K562 (cell line): Measurements from ENCODE around the gene NF1. TPM values are rescaled to one million over a fixed set of nuclear protein-coding genes. Genes with fewer than 3 reads are reported as not detected.

ENCODE experiments used
- ATAC-seq: fragments of 200-7000 bp; cut with Tn5 transposase; 3 replicates; pipeline ENCODE4 v1.9.1; 2020; ENCODE audit warnings: moderate library complexity
- BruUV-seq: library from RNA; stranded (reverse); fragments of 400-500 nt; replicated peaks from 2 replicates; lab custom pipeline; 2021; lab: Mats Ljungman, UMichigan
- CTCF ChIA-PET: fragments of 300-600 bp; formaldehyde crosslinking; extraction: SDS; loops from one replicate; lab custom pipeline; 2021; ENCODE audit warnings: low intra/inter-chr PET ratio; lab: Yijun Ruan, JAX
- POLR2A ChIA-PET: fragments of 300-600, 350-650 bp; sonication (Branson Sonifier 250); formaldehyde crosslinking; extraction: SDS; loops from one replicate; lab custom pipeline; 2021; ENCODE audit warnings: antibody characterized with exemption, inconsistent platforms; lab: Yijun Ruan, JAX
- DNase-seq, 4 experiments: peaks; one replicate each; pipeline versions ENCODE4 v3.0.0 to v3.0.0-alpha.2; 2011 to 2018; ENCODE audit warnings: low spot score in 3 of 4, mixed read lengths in 3 of 4; ENCODE audit errors: extremely low read depth in 1 of 4
- FAIRE-seq: peaks from 2 replicates; lab custom pipeline; 2011; peaks lifted over from hg19 to GRCh38; lab: Jason Lieb, UNC
- H2AFZ ChIP-seq: 2 replicates; pipeline ENCODE4 v1.6.0; 2011; ENCODE audit warnings: low read depth, low read length, control low read depth, inconsistent platforms
- H3K27ac ChIP-seq: fragments of 200-600 bp; 3 replicates; pipeline ENCODE4 v1.8.0; 2011; ENCODE audit warnings: low read depth, mild to moderate bottlenecking, control low read depth, inconsistent platforms, low read length, moderate library complexity, mixed read lengths; ENCODE audit errors: extremely low read depth
- H3K27me3 ChIP-seq, 2 experiments: fragments of 300-600 bp in 1 of 2; 2 replicates in 1 of 2; 3 replicates in 1 of 2; pipeline versions ENCODE4 v1.6.0 to v1.8.0; 2011; ENCODE audit warnings: inconsistent platforms in 2 of 2, low read length in 2 of 2, mild to moderate bottlenecking in 1 of 2, mixed read lengths in 1 of 2, moderate library complexity in 1 of 2; ENCODE audit not compliant: control insufficient read depth in 2 of 2, insufficient read depth in 2 of 2
- H3K36me3 ChIP-seq: fragments of 300-600 bp; 3 replicates; pipeline ENCODE4 v1.8.0; 2011; ENCODE audit warnings: mild to moderate bottlenecking, low read length, inconsistent platforms; ENCODE audit not compliant: control insufficient read depth, insufficient read depth
- H3K4me1 ChIP-seq, 2 experiments: fragments of 200-600 bp in 1 of 2; replicated peaks in 1 of 2; 2 replicates in 1 of 2; 3 replicates in 1 of 2; pipeline versions ENCODE4 v1.5.1 to v1.8.0; 2011; ENCODE audit warnings: inconsistent platforms in 2 of 2, low read length in 2 of 2, mild to moderate bottlenecking in 1 of 2, mixed read lengths in 1 of 2, moderate library complexity in 1 of 2; ENCODE audit not compliant: control insufficient read depth in 2 of 2, insufficient read depth in 2 of 2
- H3K4me2 ChIP-seq: 2 replicates; pipeline ENCODE4 v1.6.1; 2011; ENCODE audit warnings: low read length, control low read depth, inconsistent platforms, mixed read lengths; ENCODE audit not compliant: insufficient read depth
- H3K4me3 ChIP-seq: fragments of 200-600 bp; sonication (generic), shearing (Covaris generic); 2 replicates; pipeline ENCODE4 v1.5.1; 2016; ENCODE audit warnings: control low read depth, inconsistent platforms
- H3K79me2 ChIP-seq: fragments of 200-600 bp; 3 replicates; pipeline ENCODE4 v1.8.0; 2011; ENCODE audit warnings: low read length, inconsistent platforms; ENCODE audit not compliant: control insufficient read depth, insufficient read depth
- H3K9ac ChIP-seq, 2 experiments: 2 replicates each; pipeline versions ENCODE4 v1.6.0 to v1.6.1; 2011; ENCODE audit warnings: low read depth in 2 of 2, low read length in 2 of 2, control low read depth in 1 of 2, inconsistent platforms in 1 of 2, mild to moderate bottlenecking in 1 of 2, mixed read lengths in 1 of 2; ENCODE audit not compliant: insufficient read depth in 1 of 2
- H3K9me1 ChIP-seq: one replicate; pipeline ENCODE4 v1.6.0; 2011; ENCODE audit warnings: inconsistent platforms, mild to moderate bottlenecking, low read length, moderate library complexity; ENCODE audit not compliant: control insufficient read depth, insufficient read depth
- H3K9me3 ChIP-seq: replicated peaks from 2 replicates; pipeline ENCODE4 v1.5.1; 2011; ENCODE audit warnings: low read depth, low read length, inconsistent platforms; ENCODE audit not compliant: control insufficient read depth, insufficient read depth
- H4K20me1 ChIP-seq: replicated peaks from 2 replicates; pipeline ENCODE4 v1.6.1; 2011; ENCODE audit warnings: low read length, inconsistent platforms, mixed read lengths; ENCODE audit not compliant: control insufficient read depth, insufficient read depth
- CTCF ChIP-seq, 3 experiments: IDR thresholded peaks in 2 of 3; conservative IDR thresholded peaks in 1 of 3; 2 replicates each; pipeline ENCODE4 v1.5.1; 2011 to 2012; ENCODE audit warnings: low read length in 3 of 3, mild to moderate bottlenecking in 3 of 3, control low read depth in 2 of 3, improper control_type of control experiment in 1 of 3, inconsistent platforms in 1 of 3, low read depth in 1 of 3, mixed read lengths in 1 of 3, moderate library complexity in 1 of 3; ENCODE audit not compliant: insufficient read depth in 2 of 3
- HMBOX1 ChIP-seq: sonication (generic); IDR thresholded peaks from 2 replicates; pipeline ENCODE4 v1.6.1; 2016
- RAD21 ChIP-seq, 2 experiments: fragments of 250-450 bp in 1 of 2; fragments of 450-650 bp in 1 of 2; sonication (Bioruptor Pico) in 1 of 2; formaldehyde crosslinking in 1 of 2; IDR thresholded peaks in 1 of 2; conservative IDR thresholded peaks in 1 of 2; 2 replicates each; pipeline versions ENCODE4 v1.4.0 to v1.8.0; 2020 to 2022; ENCODE audit warnings: mild to moderate bottlenecking in 2 of 2, moderate library complexity in 1 of 2
- ZNF717 ChIP-seq: fragments of 250-450 bp; sonication (Bioruptor Pico); IDR thresholded peaks from 2 replicates; pipeline ENCODE4 v1.5.0; 2021
- WGBS: fragments of 100-300 bp; shearing (Covaris generic); methylation state at CpG from one replicate; pipeline ENCODE4 v1.1.6; 2016; ENCODE audit warnings: low coverage, mixed read lengths; ENCODE audit not compliant: insufficient coverage; ENCODE audit errors: missing lambda C conversion rate; 5-methylcytosine and 5-hydroxymethylcytosine counted together
- in situ Hi-C: fragments of 300-500 bp; cut with MboI; formaldehyde crosslinking; loops from 4 replicates; pipeline ENCODE4 v1.15.0; 2018; ENCODE audit warnings: inconsistent platforms, mixed read lengths
- intact Hi-C: fragments of 100-400 bp; cut with micrococcal nuclease; formaldehyde crosslinking; loops from 2 replicates; pipeline ENCODE4 v1.14.2; 2022
- polyA plus RNA-seq, 8 experiments: library from polyadenylated mRNA; depleted of rRNA in 4 of 8; stranded (reverse) in 5 of 8; unstranded in 3 of 8; fragments of >200 nt; fragmentation: Nextera tagmentation in 2 of 8; fragmentation: Illumina TruSeq in 1 of 8; extraction: Ambion mirVana in 2 of 8; extraction: Trizol in 1 of 8; gene quantifications; 2 replicates each; pipeline versions ENCODE4 v1.2.1 to v1.2.3, GENCODE V29; 2011 to 2014; ENCODE audit warnings: inconsistent platforms in 1 of 8, missing spikeins in 1 of 8
- total RNA-seq, 7 experiments: library from RNA; depleted of rRNA in 6 of 7; stranded (reverse); fragments of >200 nt in 6 of 7; fragmentation: Illumina TruSeq in 2 of 7; extraction: Trizol in 2 of 7; gene quantifications; 2 replicates each; pipeline versions ENCODE4 v1.2.1 to v1.2.3, GENCODE V29; 2011 to 2021; ENCODE audit warnings: low replicate concordance in 1 of 7

The NF1 gene
- total and polyA plus RNA-seq, 9 of the 15 experiments (the other 6 are each of a cell fraction or from before 2014, with no cell fraction given), result 3.4 to 41.9 (median 24.3) TPM

- WGBS, result 69% methylated on average over 2 of the region's 2 CpGs
- Histone ChIP-seq H2AFZ (no peak overlapping the region), H4K20me1 (no peaks in the 10 kb centered on the region), H3K4me1 (no peaks in the 10 kb centered on the region; a peak in 1 of 5 replicates), H3K9ac (no peak overlapping the region), H3K4me3 (no peak overlapping the region), H3K27ac (no peak overlapping the region), H3K27me3 (no peaks in the 10 kb centered on the region), H3K9me3 (no peaks in the 10 kb centered on the region), H3K9me1 (no peaks in the 10 kb centered on the region), H3K4me2 (no peak overlapping the region), H3K36me3 (peaks cover 41% of the 10 kb centered on the region; the same call in 1 of the 3 replicates), H3K79me2 (no peaks in the 10 kb centered on the region)
- BruUV-seq, result no TSS peak
- in situ Hi-C loops (no loop called here), intact Hi-C loops (loop anchor here (5.0 kb wide), 1 partner anchor 106 kb away; no protein-coding TSS in a partner anchor)
- no peak for ATAC-seq
- ChIA-PET CTCF (interaction anchor here (0.9 kb wide), 1 partner anchor 107 kb away, joined by 3 read pairs; no protein-coding TSS in a partner anchor), POLR2A (interaction anchor here (0.7 kb wide), 1 partner anchor 29 kb away, joined by 3 read pairs; no protein-coding TSS in a partner anchor)
- no peak for TF ChIP-seq ZNF717 (CRISPR knock-in tag)
- TF ChIP-seq HMBOX1, result peak; percentile 49; the same call in 1 of the 2 replicates
- TF ChIP-seq CTCF (IDR thresholded peaks at IDR 0.05 in 2 of 3, conservative IDR thresholded peaks at IDR 0.05 in 1 of 3; ENCODE audit: insufficient read depth in 2 of 3, low read depth in 1 of 3, low read length in 3 of 3), result peak; percentile 7 to 35 (median 35); a peak in 2 of 6 replicates
- TF ChIP-seq RAD21 (CRISPR knock-in tag; conservative IDR thresholded peaks at IDR 0.05 in 1 of 2, IDR thresholded peaks at IDR 0.05 in 1 of 2), result peak in 1 of 2 experiments; percentile 28; a peak in 1 of 4 replicates
- peak; percentile 40 for FAIRE-seq
- DNase-seq, result peak in 1 of 4 experiments; percentile 5
Measured at GRCh38 chr17:31266042-31266441, 171.3 kb downstream of the NF1 start.
